Mucosa of rectum (tissue), 2 donors: ENCODE measurements around the gene CLEC4G.
A peak's percentile ranks its signal among the peaks of the same experiment; 100 is the strongest.

Experiments used
- H3K27ac ChIP-seq, 2 donors: one replicate each; pipeline ENCODE4 v1.7.0; 2013; ENCODE audit warnings: inconsistent platforms in 2 of 2, low read depth in 2 of 2, low read length in 2 of 2
- H3K27me3 ChIP-seq, 2 donors: one replicate each; pipeline ENCODE4 v1.7.0; 2013; ENCODE audit warnings: low read length in 2 of 2; ENCODE audit not compliant: control insufficient read depth in 2 of 2, insufficient read depth in 2 of 2
- H3K36me3 ChIP-seq, 2 donors: one replicate each; pipeline ENCODE4 v1.7.0; 2013; ENCODE audit warnings: low read length in 2 of 2; ENCODE audit not compliant: control insufficient read depth in 2 of 2, insufficient read depth in 2 of 2
- H3K4me1 ChIP-seq, 2 donors: one replicate each; pipeline ENCODE4 v1.7.0; 2013; ENCODE audit warnings: low read length in 2 of 2, mild to moderate bottlenecking in 1 of 2; ENCODE audit not compliant: control insufficient read depth in 2 of 2, insufficient read depth in 2 of 2
- H3K4me3 ChIP-seq, 2 donors: one replicate each; pipeline ENCODE4 v1.7.0; 2013; ENCODE audit warnings: low read length in 2 of 2
- H3K9ac ChIP-seq, 2 donors: one replicate each; pipeline ENCODE4 v1.7.0; 2013; ENCODE audit warnings: low read length in 2 of 2, low read depth in 1 of 2, mild to moderate bottlenecking in 1 of 2
- H3K9me3 ChIP-seq, 2 donors: one replicate each; pipeline ENCODE4 v1.7.0; 2013; ENCODE audit warnings: low read length in 2 of 2; ENCODE audit not compliant: control insufficient read depth in 2 of 2
- donor health status: healthy.
- donor health status: Normal muscosa, but diverticular disease.

CLEC4G gene

GRCh38 chr19:7709932-7710460, 21.9 kb downstream of the CLEC4G start:
- H3K4me1 ChIP-seq: peaks cover 0 to 5% of the 10 kb centered on the region in 2 donors
- H3K9me3 ChIP-seq: no peaks in the 10 kb centered on the region
- H3K27ac ChIP-seq: no peak overlapping the region
- no peaks in the 10 kb centered on the region for H3K36me3 ChIP-seq
- H3K9ac ChIP-seq: no peak overlapping the region
- no peaks in the 10 kb centered on the region for H3K27me3 ChIP-seq
- H3K4me3 ChIP-seq: no peak overlapping the region

GRCh38 chr19:7706955-7707456, 24.9 kb downstream of the CLEC4G start:
- Histone ChIP-seq H3K9ac (peak overlapping the region in 1 of 2 donors; percentile 24), H3K27ac (peak overlapping the region in 1 of 2 donors; percentile 68), H3K36me3 (no peaks in the 10 kb centered on the region), H3K4me1 (peaks cover 0 to 5% of the 10 kb centered on the region in 2 donors), H3K27me3 (no peaks in the 10 kb centered on the region), H3K4me3 (no peak overlapping the region), H3K9me3 (no peaks in the 10 kb centered on the region)

DNA sequence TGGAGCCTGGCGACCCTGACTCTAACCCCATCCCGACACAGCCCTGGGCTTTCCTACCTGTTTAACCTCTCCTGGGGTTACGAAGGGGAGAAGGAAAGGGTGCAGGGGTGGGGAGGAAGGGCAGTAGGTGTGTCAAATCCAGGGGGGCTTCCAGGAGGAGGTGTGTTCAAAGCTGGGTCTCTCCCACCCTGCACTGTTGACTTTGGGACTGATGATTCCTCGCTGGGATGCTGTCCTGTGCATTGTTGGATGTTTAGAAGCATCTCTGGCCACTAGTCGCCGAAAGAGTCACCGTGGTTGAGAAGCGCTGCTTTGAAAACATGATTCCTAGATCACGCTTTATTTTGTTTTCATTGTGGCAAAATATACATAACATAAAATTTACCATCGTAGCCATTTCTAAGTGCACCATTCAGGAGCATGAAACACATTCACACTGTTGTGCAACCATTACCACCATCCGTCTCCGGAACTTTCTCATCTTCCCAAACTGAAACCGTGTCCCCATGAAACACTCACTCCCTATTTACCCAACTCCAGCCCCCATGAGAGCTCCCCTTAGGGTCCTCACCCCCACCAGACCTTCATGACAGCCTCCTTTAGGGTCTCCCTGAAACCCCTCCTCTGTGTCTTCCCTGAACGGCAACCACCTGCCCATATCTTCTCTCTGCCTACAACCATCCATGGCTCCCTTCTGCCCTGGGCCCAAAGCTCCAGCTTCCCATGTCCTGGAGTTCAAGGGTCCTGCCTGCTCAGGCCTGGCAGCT, 25.5 kb downstream of the CLEC4G start:
- Histone ChIP-seq H3K36me3 (no peaks in the 10 kb centered on the region), H3K4me1 (peaks cover 0 to 5% of the 10 kb centered on the region in 2 donors), H3K9me3 (no peaks in the 10 kb centered on the region), H3K4me3 (peak overlapping the region in 1 of 2 donors; percentile 23), H3K9ac (peak overlapping the region in 1 of 2 donors; percentile 24), H3K27me3 (no peaks in the 10 kb centered on the region), H3K27ac (peak overlapping the region; percentile 17 to 68)

DNA sequence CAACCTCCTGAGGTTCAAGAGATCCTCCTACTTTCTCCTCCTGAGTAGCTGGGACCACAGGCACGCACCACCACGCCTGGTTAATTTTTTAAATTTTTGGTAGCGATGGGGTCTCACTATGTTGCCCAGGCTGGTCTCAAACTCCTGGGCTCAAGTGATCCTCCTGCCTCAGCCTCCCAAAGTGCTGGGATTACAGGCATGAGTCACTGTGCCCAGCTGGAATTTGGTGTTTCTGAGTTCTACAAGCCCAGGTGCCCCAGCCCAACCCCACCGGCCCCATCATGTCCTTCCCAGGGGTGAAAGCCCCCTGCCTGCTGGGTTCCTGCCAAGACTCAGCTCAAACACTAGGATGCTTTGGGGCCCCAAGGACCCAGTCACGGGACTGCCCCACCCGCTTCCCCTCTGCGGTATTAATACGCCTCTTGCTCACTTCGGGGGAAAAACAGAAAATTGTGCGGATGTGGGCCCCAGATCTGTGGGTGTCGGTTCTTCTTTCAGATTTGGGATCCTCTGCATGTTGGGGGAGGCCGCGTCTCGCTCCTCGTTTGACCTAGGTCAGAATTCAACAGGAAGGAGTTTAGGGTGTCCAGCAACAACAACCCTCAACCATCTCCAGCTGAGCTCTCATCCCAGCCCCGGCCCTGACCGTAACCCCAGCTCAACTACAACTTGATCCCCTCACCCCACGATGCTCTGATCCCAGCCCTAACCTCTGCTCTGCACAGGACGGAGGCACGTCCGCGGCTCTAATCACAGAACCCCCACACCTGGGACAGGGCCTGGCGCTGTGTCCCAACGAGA, 26.3 kb downstream of the CLEC4G start:
- H3K4me3 ChIP-seq: no peak overlapping the region
- no peaks in the 10 kb centered on the region for H3K27me3 ChIP-seq
- no peak overlapping the region for H3K9ac ChIP-seq
- no peaks in the 10 kb centered on the region for H3K9me3 ChIP-seq
- H3K27ac ChIP-seq: peak overlapping the region; percentile 17 to 68
- no peaks in the 10 kb centered on the region for H3K36me3 ChIP-seq
- peaks cover 0 to 5% of the 10 kb centered on the region in 2 donors for H3K4me1 ChIP-seq

- Histone ChIP-seq H3K27me3 (no peaks in the 10 kb centered on the region), H3K9ac (no peak overlapping the region), H3K4me3 (no peak overlapping the region), H3K36me3 (no peaks in the 10 kb centered on the region), H3K27ac (no peak overlapping the region), H3K4me1 (peaks cover 0 to 5% of the 10 kb centered on the region in 2 donors), H3K9me3 (no peaks in the 10 kb centered on the region)
Observed at GRCh38 chr19:7704280-7705060, 27.4 kb downstream of the CLEC4G start.

GRCh38 chr19:7703332-7703731, 28.6 kb downstream of the CLEC4G start:
- H3K27ac ChIP-seq: no peak overlapping the region
- H3K4me3 ChIP-seq: no peak overlapping the region
- H3K9me3 ChIP-seq: no peaks in the 10 kb centered on the region
- H3K4me1 ChIP-seq: peaks cover 0 to 5% of the 10 kb centered on the region in 2 donors
- H3K36me3 ChIP-seq: no peaks in the 10 kb centered on the region
- H3K27me3 ChIP-seq: no peaks in the 10 kb centered on the region
- H3K9ac ChIP-seq: no peak overlapping the region

DNA sequence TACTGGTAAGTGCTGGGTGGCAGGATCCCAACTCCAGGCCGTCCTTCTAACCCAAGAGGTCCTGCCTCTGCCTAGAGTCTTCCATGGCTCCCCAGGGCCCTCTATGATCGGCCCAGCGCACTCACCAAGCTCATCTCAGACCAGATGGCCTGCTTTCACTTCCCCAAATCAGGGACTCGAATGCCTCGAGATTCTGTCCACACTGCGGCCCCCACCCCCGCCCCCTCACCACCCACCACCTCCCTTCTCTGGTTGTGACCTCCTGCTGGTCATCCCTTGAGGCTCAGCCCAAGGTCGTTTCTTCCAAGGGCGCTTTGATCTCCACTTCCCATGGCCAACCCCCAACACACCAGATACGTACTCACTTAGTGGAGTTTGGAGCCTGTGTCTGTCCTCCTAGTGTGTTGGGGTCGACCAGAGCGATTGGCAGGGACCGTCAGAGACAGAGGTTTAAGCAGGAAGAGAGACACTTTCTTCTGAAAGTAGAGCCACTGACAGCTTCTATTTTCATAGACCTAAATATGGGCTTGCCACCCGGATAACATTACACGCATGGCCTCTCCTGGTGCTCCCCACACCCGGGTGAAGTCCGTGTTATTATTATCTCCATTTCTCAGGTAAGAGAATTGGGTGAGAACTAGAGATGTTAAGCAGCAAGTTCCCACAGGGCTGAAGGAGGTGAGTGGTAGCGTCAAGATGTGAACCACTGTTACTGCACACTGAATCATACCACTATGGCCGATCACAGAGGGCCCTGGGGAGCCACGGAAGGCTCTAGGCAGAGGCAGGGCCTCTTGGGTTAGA, 30.1 kb downstream of the CLEC4G start, which contains the start of gene FCER2:
TSS of gene FCER2 (minus strand) at position 478 of the 804 bp plus-strand sequence. CDS start 2,371 bp downstream, outside the sequence.
- Histone ChIP-seq H3K27ac (peak within 1 kb of the TSS in 1 of 2 donors; percentile 43), H3K9me3 (no peaks in the 10 kb centered on the region), H3K4me1 (peaks cover 0 to 5% of the 10 kb centered on the region in 2 donors), H3K9ac (no peak within 1 kb of the TSS), H3K36me3 (no peaks in the 10 kb centered on the region), H3K27me3 (no peaks in the 10 kb centered on the region), H3K4me3 (no peak within 1 kb of the TSS)

GRCh38 chr19:7701049-7701653, 30.8 kb downstream of the CLEC4G start:
- H3K27ac ChIP-seq: no peak overlapping the region
- H3K36me3 ChIP-seq: no peaks in the 10 kb centered on the region
- no peak overlapping the region for H3K4me3 ChIP-seq
- H3K9ac ChIP-seq: no peak overlapping the region
- peaks cover 0 to 3% of the 10 kb centered on the region in 2 donors for H3K4me1 ChIP-seq
- no peaks in the 10 kb centered on the region for H3K27me3 ChIP-seq
- no peaks in the 10 kb centered on the region for H3K9me3 ChIP-seq
